PC-9 (cell line): ENCODE results near the gene STX16. TPM values are rescaled to one million over a fixed set of nuclear protein-coding genes. Genes with fewer than 3 reads are reported as not detected.

Experiments
- BruUV-seq: library from RNA; stranded (reverse); fragments of 400-500 nt; replicated peaks from 2 replicates; lab custom pipeline; 2021; lab: Mats Ljungman, UMichigan
- CTCF ChIA-PET: fragments of 300-600 bp; sonication (Branson Sonifier 250); formaldehyde crosslinking; loops from one replicate; lab custom pipeline; 2022; ENCODE audit warnings: antibody characterized with exemption; lab: Charles Lee
- POLR2A ChIA-PET: fragments of 300-600 bp; sonication (Branson Sonifier 250); formaldehyde crosslinking; loops from one replicate; lab custom pipeline; 2022; ENCODE audit warnings: antibody characterized with exemption; ENCODE audit not compliant: unreplicated experiment; lab: Charles Lee
- DNase-seq, 2 experiments: peaks; one replicate each; pipeline versions ENCODE4 v3.0.0 to v3.0.0-alpha.2; 2015 to 2022; ENCODE audit warnings: mixed read lengths in 1 of 2
- H2AFZ ChIP-seq: fragments of 200-600 bp; sonication (generic); 2 replicates; pipeline ENCODE4 v1.8.1; 2017; ENCODE audit warnings: antibody characterized with exemption
- H3F3A ChIP-seq: fragments of 200-600 bp; sonication (generic); 2 replicates; pipeline ENCODE4 v1.8.1; 2017; ENCODE audit warnings: antibody characterized with exemption, mild to moderate bottlenecking, low read depth; ENCODE audit not compliant: insufficient read depth
- H3K27ac ChIP-seq: fragments of 200-600 bp; sonication (generic); 2 replicates; pipeline ENCODE4 v1.6.1; 2016; ENCODE audit warnings: mixed run types
- H3K27me3 ChIP-seq: fragments of 200-600 bp; sonication (generic); 2 replicates; pipeline ENCODE4 v1.6.1; 2016; ENCODE audit warnings: low read depth, mixed run types; ENCODE audit not compliant: insufficient read depth
- H3K36me3 ChIP-seq: fragments of 200-600 bp; sonication (generic); 2 replicates; pipeline ENCODE4 v1.6.1; 2016; ENCODE audit warnings: low read depth, mixed run types
- H3K4me1 ChIP-seq: fragments of 200-600 bp; sonication (generic); replicated peaks from 2 replicates; pipeline ENCODE4 v1.6.1; 2016; ENCODE audit warnings: mixed run types; ENCODE audit not compliant: insufficient read depth
- H3K4me2 ChIP-seq: fragments of 200-600 bp; sonication (generic); 2 replicates; pipeline ENCODE4 v1.6.1; 2017; ENCODE audit warnings: mixed run types
- H3K4me3 ChIP-seq: fragments of 200-600 bp; sonication (generic); 2 replicates; pipeline ENCODE4 v1.6.1; 2016; ENCODE audit warnings: mixed run types
- H3K79me2 ChIP-seq: fragments of 200-600 bp; sonication (generic); 2 replicates; pipeline ENCODE4 v1.6.1; 2017; ENCODE audit warnings: low read depth, mixed run types
- H3K9me2 ChIP-seq: fragments of 200-600 bp; sonication (generic); 2 replicates; pipeline ENCODE4 v1.8.1; 2017; ENCODE audit warnings: mild to moderate bottlenecking; ENCODE audit not compliant: insufficient read depth
- H3K9me3 ChIP-seq: fragments of 200-600 bp; sonication (generic); 2 replicates; pipeline ENCODE4 v1.8.1; 2016; ENCODE audit warnings: low read depth; ENCODE audit not compliant: insufficient read depth
- H4K20me1 ChIP-seq: fragments of 200-600 bp; sonication (generic); 2 replicates; pipeline ENCODE4 v1.8.1; 2017; ENCODE audit not compliant: insufficient read depth
- EZH2 ChIP-seq: fragments of 200-600 bp; sonication (generic); IDR thresholded peaks from 2 replicates; pipeline ENCODE4 v1.8.0; 2017; ENCODE audit warnings: antibody characterized with exemption, low read depth
- intact Hi-C: fragments of 100-400 bp; cut with micrococcal nuclease; formaldehyde crosslinking; loops from one replicate; pipeline ENCODE4 v1.10.0; 2022; ENCODE audit not compliant: unreplicated experiment
- total RNA-seq: library from RNA; stranded (reverse); gene quantifications from 2 replicates; pipeline ENCODE4 v1.2.3, GENCODE V29; 2021
- TF ChIP-seq, protein P1 (sequence below): fragments of 200-600 bp; sonication (generic); conservative IDR thresholded peaks from 2 replicates; pipeline ENCODE4 v1.6.1; 2017; ENCODE audit warnings: mixed run types, antibody characterized with exemption, mild to moderate bottlenecking, moderate library complexity

STX16 gene
- total RNA-seq, 1 experiment from 2014 or later: 76.3 TPM

- Histone ChIP-seq H4K20me1 (peaks cover 5% of the 10 kb centered on the region; the same call in 1 of the 2 replicates), H3K27me3 (no peaks in the 10 kb centered on the region), H3K36me3 (no peaks in the 10 kb centered on the region; the same call in 1 of the 2 replicates), H3K9me2 (no peaks in the 10 kb centered on the region), H3K4me2 (no peak overlapping the region), H2AFZ (no peak overlapping the region), H3F3A (no peaks in the 10 kb centered on the region), H3K79me2 (no peaks in the 10 kb centered on the region), H3K9me3 (no peaks in the 10 kb centered on the region), H3K4me3 (no peak overlapping the region), H3K27ac (no peak overlapping the region), H3K4me1 (no peaks in the 10 kb centered on the region)
- ChIA-PET POLR2A (no interaction called here), CTCF (interaction anchor here (0.6 kb wide), 1 partner anchor 101 kb away, joined by 3 read pairs; no protein-coding TSS in a partner anchor)
- no TSS peak for BruUV-seq
- intact Hi-C loops: no loop called here
- DNase-seq: no peak
- TF ChIP-seq, protein P1, sequence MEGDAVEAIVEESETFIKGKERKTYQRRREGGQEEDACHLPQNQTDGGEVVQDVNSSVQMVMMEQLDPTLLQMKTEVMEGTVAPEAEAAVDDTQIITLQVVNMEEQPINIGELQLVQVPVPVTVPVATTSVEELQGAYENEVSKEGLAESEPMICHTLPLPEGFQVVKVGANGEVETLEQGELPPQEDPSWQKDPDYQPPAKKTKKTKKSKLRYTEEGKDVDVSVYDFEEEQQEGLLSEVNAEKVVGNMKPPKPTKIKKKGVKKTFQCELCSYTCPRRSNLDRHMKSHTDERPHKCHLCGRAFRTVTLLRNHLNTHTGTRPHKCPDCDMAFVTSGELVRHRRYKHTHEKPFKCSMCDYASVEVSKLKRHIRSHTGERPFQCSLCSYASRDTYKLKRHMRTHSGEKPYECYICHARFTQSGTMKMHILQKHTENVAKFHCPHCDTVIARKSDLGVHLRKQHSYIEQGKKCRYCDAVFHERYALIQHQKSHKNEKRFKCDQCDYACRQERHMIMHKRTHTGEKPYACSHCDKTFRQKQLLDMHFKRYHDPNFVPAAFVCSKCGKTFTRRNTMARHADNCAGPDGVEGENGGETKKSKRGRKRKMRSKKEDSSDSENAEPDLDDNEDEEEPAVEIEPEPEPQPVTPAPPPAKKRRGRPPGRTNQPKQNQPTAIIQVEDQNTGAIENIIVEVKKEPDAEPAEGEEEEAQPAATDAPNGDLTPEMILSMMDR: peak; percentile 34; the same call in 1 of the 2 replicates
- no peak for TF ChIP-seq EZH2
These were observed 52.0 kb downstream of the STX16 start for GRCh38 chr20:58702859-58703648.

DNA sequence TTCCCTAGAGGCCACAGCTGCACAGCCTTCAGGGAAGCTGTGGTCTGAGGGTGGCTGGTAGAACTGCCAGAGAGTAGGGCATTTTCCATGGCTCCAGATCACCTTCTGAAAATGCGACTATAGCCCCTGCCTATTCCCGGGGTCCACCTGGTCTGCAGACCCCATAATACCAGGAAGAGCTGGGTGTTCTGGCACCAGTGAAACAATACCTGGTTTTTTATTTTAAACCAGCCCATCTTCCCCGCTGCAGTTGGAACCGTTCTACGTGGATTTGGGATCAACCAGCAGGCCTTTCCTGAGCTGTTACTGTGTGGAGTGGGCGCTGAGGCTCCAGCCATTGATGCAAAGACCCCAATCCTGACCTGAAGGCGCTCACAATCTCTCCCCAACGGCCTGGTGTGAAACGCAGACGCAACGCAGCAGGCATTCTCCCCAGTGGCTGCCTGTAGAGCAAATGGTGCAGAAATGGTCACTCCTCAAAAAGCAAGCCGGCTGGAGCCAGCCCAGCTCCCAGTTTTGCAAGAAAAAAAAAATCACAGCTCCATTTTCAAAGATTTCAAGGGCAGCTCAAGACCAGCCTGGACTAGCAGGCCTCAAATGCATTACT, 52.8 kb downstream of the STX16 start:
- POLR2A ChIA-PET: no interaction called here
- H3K4me2 ChIP-seq: no peak overlapping the region
- no peaks in the 10 kb centered on the region for H3K9me3 ChIP-seq
- H3K36me3 ChIP-seq: no peaks in the 10 kb centered on the region; the same call in 1 of the 2 replicates
- H3K27ac ChIP-seq: no peak overlapping the region
- H3K4me3 ChIP-seq: no peak overlapping the region
- CTCF ChIA-PET: interaction anchor here (0.6 kb wide), 1 partner anchor 102 kb away, joined by 3 read pairs; no protein-coding TSS in a partner anchor
- H4K20me1 ChIP-seq: peaks cover 5% of the 10 kb centered on the region; the same call in 1 of the 2 replicates
- no peaks in the 10 kb centered on the region for H3K79me2 ChIP-seq
- no peaks in the 10 kb centered on the region for H3K27me3 ChIP-seq
- TF ChIP-seq EZH2: no peak
- TF ChIP-seq, protein P1: no peak
- intact Hi-C loops: no loop called here
- BruUV-seq: no TSS peak
- H2AFZ ChIP-seq: no peak overlapping the region
- H3K4me1 ChIP-seq: no peaks in the 10 kb centered on the region
- H3K9me2 ChIP-seq: no peaks in the 10 kb centered on the region
- H3F3A ChIP-seq: no peaks in the 10 kb centered on the region
- DNase-seq: no peak

- intact Hi-C loops: no loop called here
- TF ChIP-seq, protein P1: no peak
- TF ChIP-seq EZH2: no peak
- peaks cover 5% of the 10 kb centered on the region; the same call in 1 of the 2 replicates for H4K20me1 ChIP-seq
- CTCF ChIA-PET: no interaction called here
- no peaks in the 10 kb centered on the region for H3K27me3 ChIP-seq
- H3K27ac ChIP-seq: no peak overlapping the region
- POLR2A ChIA-PET: no interaction called here
- no peaks in the 10 kb centered on the region for H3K79me2 ChIP-seq
- no peak for DNase-seq
- H3F3A ChIP-seq: no peaks in the 10 kb centered on the region
- H3K9me2 ChIP-seq: no peaks in the 10 kb centered on the region
- no peak overlapping the region for H3K4me3 ChIP-seq
- H3K9me3 ChIP-seq: no peaks in the 10 kb centered on the region
- no peak overlapping the region for H3K4me2 ChIP-seq
- no TSS peak for BruUV-seq
- H2AFZ ChIP-seq: no peak overlapping the region
- H3K36me3 ChIP-seq: no peaks in the 10 kb centered on the region; the same call in 1 of the 2 replicates
- no peaks in the 10 kb centered on the region for H3K4me1 ChIP-seq
These were observed 54.3 kb downstream of the STX16 start for GRCh38 chr20:58705208-58705926.
